ENCODE measurements around the gene ASAP2.

DNA sequence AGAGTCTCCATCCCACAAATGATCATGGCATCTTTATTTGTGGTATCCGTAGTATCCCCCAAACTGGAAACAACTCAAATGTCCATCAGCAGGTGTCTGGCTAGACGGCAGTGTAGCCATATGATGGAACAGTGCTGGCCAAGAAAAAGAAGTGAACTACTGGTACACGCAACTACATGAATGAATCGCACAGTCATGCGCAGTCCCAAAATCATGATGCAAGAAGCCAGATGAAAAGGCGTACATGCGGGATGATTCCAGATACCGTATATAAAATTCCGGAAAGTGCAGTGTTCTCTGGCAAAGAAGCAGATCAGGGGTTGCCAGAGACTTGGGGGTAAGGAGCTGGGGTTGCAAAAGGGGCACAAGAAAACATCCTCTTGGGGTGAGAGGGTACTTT is 102.5 kb downstream of the ASAP2 start:
- TF ChIP-seq ZBTB43 (CRISPR knock-in tag; IDR thresholded peaks at IDR 0.05) (no peak), CTCF (IDR thresholded peaks at IDR 0.05) (no peak), MXD4 (CRISPR knock-in tag; IDR thresholded peaks at IDR 0.05; ENCODE audit: borderline replicate concordance) (no peak), ETV6 (CRISPR knock-in tag; IDR thresholded peaks at IDR 0.05) (no peak), AFF4 (CRISPR knock-in tag; IDR thresholded peaks at IDR 0.05; ENCODE audit: borderline replicate concordance) (no peak), STAT6 (CRISPR knock-in tag; conservative IDR thresholded peaks at IDR 0.05; ENCODE audit: low read depth) (no peak)

All from WTC11 (cell line).